Anterior cingulate cortex (tissue), 58 donors: ENCODE results near the gene BRMS1L.

Source experiments
- DNase-seq, 58 donors: peaks; one replicate each; lab custom pipeline; 2025; lab: John Stamatoyannopoulos, UW

Gene BRMS1L

DNA sequence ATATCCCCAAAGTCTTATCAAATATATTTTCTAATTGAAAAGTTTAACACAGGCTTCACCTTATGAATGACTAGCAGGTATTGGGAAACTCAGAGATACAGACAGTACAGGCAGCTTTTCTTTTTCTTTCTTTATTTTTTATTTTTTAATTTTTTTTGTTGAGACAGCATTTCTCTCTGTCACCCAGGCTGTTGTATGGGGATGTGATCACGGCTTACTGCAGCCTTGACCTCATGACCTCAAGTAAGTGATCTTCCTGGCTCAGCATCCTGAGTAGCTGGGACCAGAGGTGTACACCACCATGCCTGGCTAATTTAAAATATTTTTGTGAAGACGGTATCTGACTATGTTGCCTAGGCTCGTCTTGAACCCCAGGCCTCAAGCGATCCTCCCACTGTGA is 85.0 kb downstream of the BRMS1L start:
- DNase-seq = no peak

DNA sequence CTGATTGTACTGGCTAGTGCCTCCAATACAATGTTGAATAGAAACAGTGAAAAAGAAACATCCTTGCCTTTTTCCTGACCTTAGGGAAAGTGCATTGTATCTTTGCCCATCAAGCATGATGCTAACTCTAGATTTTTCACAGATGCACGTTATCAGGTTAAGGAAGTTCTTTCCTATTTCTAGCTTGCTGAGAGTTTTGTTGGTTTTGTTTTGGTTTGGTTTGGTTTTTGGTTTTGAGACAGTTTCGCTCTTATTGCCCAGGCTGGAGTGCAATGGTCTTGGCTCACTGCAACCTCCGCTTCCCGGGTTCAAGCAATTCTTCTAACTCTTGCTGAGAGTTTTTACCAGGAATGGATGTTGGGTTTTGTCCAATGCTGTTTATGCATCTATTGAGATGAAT is 89.0 kb downstream of the BRMS1L start:
- no peak for DNase-seq

DNA sequence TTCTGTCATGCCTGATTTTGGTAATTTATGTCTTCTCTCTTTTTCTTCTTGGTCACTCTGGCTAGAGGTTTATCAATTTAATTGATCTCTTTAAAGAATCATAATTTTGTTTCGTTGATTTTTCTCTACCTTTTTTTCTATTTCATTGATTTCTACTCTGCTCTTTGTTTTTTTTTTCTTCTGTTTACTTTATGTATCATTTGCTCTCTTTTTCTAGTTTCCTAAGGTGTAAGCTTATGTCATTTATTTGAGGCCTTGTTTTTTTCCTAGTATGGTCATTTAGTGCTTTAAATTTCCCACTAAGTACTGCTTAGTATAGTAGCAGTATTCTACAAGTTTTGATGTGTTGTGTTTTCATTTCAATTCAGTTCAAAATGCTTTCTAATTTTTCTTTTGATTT is 89.6 kb downstream of the BRMS1L start:
- no peak for DNase-seq
